Measurements from ENCODE around the gene SUZ12.
A peak's percentile ranks its signal among the peaks of the same experiment; 100 is the strongest.
"Not testable (repeated sequence)": the region's sequence is repeated elsewhere in the genome, so short reads cannot be mapped to it uniquely, and the experiment has no call there.

The SUZ12 gene

GRCh38 chr17:31964131-31964530 is 27.3 kb downstream of the SUZ12 start:
- H3K4me1 Mint-ChIP-seq; H3K27me3 Mint-ChIP-seq (ENCODE audit: low read depth): not testable (repeated sequence)

DNA sequence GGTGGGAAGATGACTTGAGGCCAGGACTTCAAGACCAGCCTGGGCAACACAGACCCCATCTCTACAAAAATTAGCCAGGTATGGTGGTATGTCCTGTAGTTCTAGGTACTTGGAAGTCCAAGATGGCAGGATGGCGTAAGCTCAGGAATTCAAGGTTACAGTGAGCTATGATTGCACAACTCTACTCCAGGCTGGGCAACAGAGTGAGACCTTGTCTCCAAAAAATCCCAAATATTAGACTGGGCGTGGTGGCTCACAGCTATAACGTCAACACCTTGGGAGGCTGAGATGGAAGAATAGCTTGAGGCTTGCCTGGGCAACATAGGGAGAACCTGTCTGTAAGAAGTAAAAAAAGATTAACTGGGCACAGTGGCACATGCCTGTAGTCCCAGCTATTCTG is 30.8 kb downstream of the SUZ12 start:
- H3K27me3 Mint-ChIP-seq (ENCODE audit: low read depth), result no peaks in the 10 kb centered on the region
- TF ChIP-seq, protein P1, sequence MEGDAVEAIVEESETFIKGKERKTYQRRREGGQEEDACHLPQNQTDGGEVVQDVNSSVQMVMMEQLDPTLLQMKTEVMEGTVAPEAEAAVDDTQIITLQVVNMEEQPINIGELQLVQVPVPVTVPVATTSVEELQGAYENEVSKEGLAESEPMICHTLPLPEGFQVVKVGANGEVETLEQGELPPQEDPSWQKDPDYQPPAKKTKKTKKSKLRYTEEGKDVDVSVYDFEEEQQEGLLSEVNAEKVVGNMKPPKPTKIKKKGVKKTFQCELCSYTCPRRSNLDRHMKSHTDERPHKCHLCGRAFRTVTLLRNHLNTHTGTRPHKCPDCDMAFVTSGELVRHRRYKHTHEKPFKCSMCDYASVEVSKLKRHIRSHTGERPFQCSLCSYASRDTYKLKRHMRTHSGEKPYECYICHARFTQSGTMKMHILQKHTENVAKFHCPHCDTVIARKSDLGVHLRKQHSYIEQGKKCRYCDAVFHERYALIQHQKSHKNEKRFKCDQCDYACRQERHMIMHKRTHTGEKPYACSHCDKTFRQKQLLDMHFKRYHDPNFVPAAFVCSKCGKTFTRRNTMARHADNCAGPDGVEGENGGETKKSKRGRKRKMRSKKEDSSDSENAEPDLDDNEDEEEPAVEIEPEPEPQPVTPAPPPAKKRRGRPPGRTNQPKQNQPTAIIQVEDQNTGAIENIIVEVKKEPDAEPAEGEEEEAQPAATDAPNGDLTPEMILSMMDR (IDR thresholded peaks at IDR 0.05; ENCODE audit: unreplicated experiment in 3 of 3), result no peak
- H3K4me3 Mint-ChIP-seq, result no peak overlapping the region
- H3K4me1 Mint-ChIP-seq, result no peaks in the 10 kb centered on the region
- no peaks in the 10 kb centered on the region for H3K9me3 Mint-ChIP-seq
- peaks cover 39% of the 10 kb centered on the region for H3K36me3 Mint-ChIP-seq (ENCODE audit: low read depth)
- H3K27ac Mint-ChIP-seq, result no peak overlapping the region

More at GRCh38 chr17:31964131-31964530, 27.3 kb downstream of the SUZ12 start:
- peaks cover 58% of the 10 kb centered on the region for H3K36me3 Mint-ChIP-seq (ENCODE audit: low read depth)
- not testable (repeated sequence) for H3K9me3 Mint-ChIP-seq, H3K27ac Mint-ChIP-seq, H3K4me3 Mint-ChIP-seq

DNA sequence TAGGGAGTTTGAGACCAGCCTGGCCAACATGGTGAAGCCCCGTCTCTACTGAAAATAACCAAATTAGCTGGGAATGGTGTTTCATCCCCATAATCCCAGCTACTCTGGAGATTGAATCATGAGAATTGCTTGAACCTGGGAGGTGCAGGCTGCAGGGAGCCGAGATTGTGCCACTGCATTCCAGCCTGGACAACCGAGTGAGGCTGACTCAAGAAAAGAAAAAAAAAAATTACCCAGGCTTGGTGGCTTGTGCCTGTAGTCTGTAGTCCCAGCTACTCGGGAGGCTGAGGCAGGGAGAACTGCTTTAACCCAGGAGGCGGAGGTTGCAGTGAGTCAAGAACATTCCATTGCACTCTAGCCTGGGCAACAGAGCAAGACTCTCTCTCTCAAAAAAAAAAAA is 33.6 kb downstream of the SUZ12 start:
- not testable (repeated sequence) for H3K4me3 Mint-ChIP-seq; H3K9me3 Mint-ChIP-seq; H3K4me1 Mint-ChIP-seq; H3K27ac Mint-ChIP-seq; H3K27me3 Mint-ChIP-seq (ENCODE audit: low read depth)
- H3K36me3 Mint-ChIP-seq (ENCODE audit: low read depth), result peaks cover 35% of the 10 kb centered on the region

DNA sequence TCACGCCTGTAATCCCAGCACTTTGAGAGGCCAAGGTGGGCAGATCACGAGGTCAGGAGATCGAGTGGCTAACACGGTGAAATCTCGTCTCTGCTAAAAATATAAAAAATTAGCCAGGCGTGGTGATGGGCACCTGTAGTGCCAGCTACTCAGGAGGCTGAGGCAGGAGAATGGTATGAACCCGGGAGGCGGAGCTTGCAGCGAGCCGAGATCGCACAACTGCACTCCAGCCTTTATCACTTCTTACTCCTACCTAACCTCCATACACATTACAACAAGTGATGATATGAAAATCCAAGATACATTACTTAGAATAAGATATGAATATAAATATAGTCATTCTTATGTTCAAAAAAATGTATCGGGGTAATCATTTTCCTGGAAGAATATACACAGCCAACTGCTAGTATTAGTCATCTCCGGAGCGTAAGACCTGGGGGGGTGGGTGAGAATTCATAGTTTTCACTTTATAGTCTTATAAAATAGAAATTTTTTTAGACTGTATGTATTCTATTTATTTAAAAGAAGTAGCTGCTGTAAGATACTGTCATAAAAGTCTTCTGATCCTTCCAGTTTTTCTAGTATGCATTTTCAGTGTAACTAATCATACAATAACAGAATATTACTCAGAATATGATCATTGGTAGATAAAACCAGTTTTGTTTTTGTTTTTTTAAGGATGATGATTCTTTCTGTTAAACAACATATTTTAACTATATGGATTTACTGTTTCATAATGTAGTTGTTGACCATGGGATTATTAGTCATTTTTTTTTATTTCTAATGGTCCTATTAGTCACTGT is 37.7 kb downstream of the SUZ12 start:
- H3K4me1 Mint-ChIP-seq; H3K27ac Mint-ChIP-seq; H3K27me3 Mint-ChIP-seq (ENCODE audit: low read depth); H3K4me3 Mint-ChIP-seq; H3K9me3 Mint-ChIP-seq: not testable (repeated sequence)
- peaks cover 30% of the 10 kb centered on the region for H3K36me3 Mint-ChIP-seq (ENCODE audit: low read depth)

GRCh38 chr17:31975391-31975790 is 38.6 kb downstream of the SUZ12 start:
- H3K9me3 Mint-ChIP-seq; H3K27me3 Mint-ChIP-seq (ENCODE audit: low read depth); H3K27ac Mint-ChIP-seq; H3K4me3 Mint-ChIP-seq; H3K4me1 Mint-ChIP-seq: not testable (repeated sequence)
- H3K36me3 Mint-ChIP-seq (ENCODE audit: low read depth), result peaks cover 35% of the 10 kb centered on the region

- H3K4me3 Mint-ChIP-seq, H3K9me3 Mint-ChIP-seq: not testable (repeated sequence)
- H3K36me3 Mint-ChIP-seq (ENCODE audit: low read depth), result peaks cover 48% of the 10 kb centered on the region
Measured at GRCh38 chr17:31991821-31992220, 55.0 kb downstream of the SUZ12 start.

GRCh38 chr17:31997005-31997404 is 60.2 kb downstream of the SUZ12 start:
- Mint-ChIP-seq H3K9me3 (no peaks in the 10 kb centered on the region), H3K4me3 (no peak overlapping the region), H3K36me3 (ENCODE audit: low read depth) (peaks cover 42% of the 10 kb centered on the region), H3K4me1 (no peaks in the 10 kb centered on the region), H3K27me3 (ENCODE audit: low read depth) (no peaks in the 10 kb centered on the region), H3K27ac (no peak overlapping the region)
- TF ChIP-seq, protein P1 (IDR thresholded peaks at IDR 0.05; ENCODE audit: unreplicated experiment in 3 of 3), result no peak

More at GRCh38 chr17:31991821-31992220, 55.0 kb downstream of the SUZ12 start:
- H3K27me3 Mint-ChIP-seq (ENCODE audit: low read depth); H3K4me1 Mint-ChIP-seq; H3K27ac Mint-ChIP-seq: not testable (repeated sequence)

- peak within 1 kb of the TSS; percentile 83 to 91 (median 90) for H3K4me3 Mint-ChIP-seq
- H3K27ac Mint-ChIP-seq, result peak within 1 kb of the TSS; percentile 79 to 92 (median 86)
- H3K4me1 Mint-ChIP-seq, result peaks cover 11% of the 10 kb centered on the region
- H3K27me3 Mint-ChIP-seq (ENCODE audit: low read depth), result no peaks in the 10 kb centered on the region
- no peaks in the 10 kb centered on the region for H3K9me3 Mint-ChIP-seq
- TF ChIP-seq, protein P1 (IDR thresholded peaks at IDR 0.05; ENCODE audit: unreplicated experiment in 3 of 3), result peak; percentile 96 to 98 (median 98)
- H3K36me3 Mint-ChIP-seq (ENCODE audit: low read depth), result peaks cover 12% of the 10 kb centered on the region
Measured at GRCh38 chr17:32006957-32007462, 70.2 kb downstream of the SUZ12 start, which contains the start of gene LRRC37B. LRRC37B (plus strand) TSS chr17:32007383; CDS start chr17:32021393, 14,010 bp downstream.

All from nephron (organoid).